HepG2 (cell line): ENCODE data around the gene RFX2. TPM values are rescaled to one million over a fixed set of nuclear protein-coding genes. Genes with fewer than 3 reads are reported as not detected.

Experiments
- CREB3 ChIP-seq: sonication (generic); formaldehyde crosslinking; IDR thresholded peaks from 2 replicates; pipeline ENCODE4 v1.5.0; 2020; ENCODE audit warnings: missing genetic modification reagents
- ELF3 ChIP-seq: IDR thresholded peaks from 2 replicates; pipeline ENCODE4 v1.6.1; 2016; ENCODE audit warnings: missing genetic modification reagents, missing compliant biosample characterization
- FOXJ3 ChIP-seq: sonication (generic); formaldehyde crosslinking; IDR thresholded peaks from 2 replicates; pipeline ENCODE4 v1.4.0; 2020; ENCODE audit warnings: missing genetic modification reagents, mild to moderate bottlenecking, borderline replicate concordance
- JARID2 ChIP-seq: sonication (generic); formaldehyde crosslinking; IDR thresholded peaks from 2 replicates; pipeline ENCODE4 v1.8.1; 2023; ENCODE audit warnings: missing genetic modification reagents, inconsistent platforms; ENCODE audit not compliant: insufficient replicate concordance
- RAD51 ChIP-seq: fragments of 450-650 bp; IDR thresholded peaks from 2 replicates; pipeline ENCODE4 v1.6.1; 2016; ENCODE audit warnings: borderline replicate concordance
- RXRB ChIP-seq: IDR thresholded peaks from 2 replicates; pipeline ENCODE4 v1.6.1; 2016; ENCODE audit warnings: borderline replicate concordance, missing genetic modification reagents, missing compliant biosample characterization
- SOX5 ChIP-seq: IDR thresholded peaks from 2 replicates; pipeline ENCODE4 v1.6.1; 2016; ENCODE audit warnings: borderline replicate concordance
- SRSF1 ChIP-seq: fragments of 200-400 bp; formaldehyde crosslinking; optimal IDR thresholded peaks from 2 replicates; pipeline ENCODE3; 2017; ENCODE audit warnings: mild to moderate bottlenecking, low read depth, low read length, moderate library complexity
- TIGD3 ChIP-seq: sonication (generic); formaldehyde crosslinking; IDR thresholded peaks from 2 replicates; pipeline ENCODE4 v1.5.1; 2020; ENCODE audit warnings: mild to moderate bottlenecking, missing genetic modification reagents, borderline replicate concordance
- ZFP90 ChIP-seq: sonication (generic); formaldehyde crosslinking; IDR thresholded peaks from 2 replicates; pipeline ENCODE4 v1.8.0; 2022; ENCODE audit warnings: missing genetic modification reagents, mild to moderate bottlenecking, inconsistent platforms, borderline replicate concordance
- ZNF10 ChIP-seq: sonication (generic); formaldehyde crosslinking; IDR thresholded peaks from 2 replicates; pipeline ENCODE4 v1.4.0; 2020; ENCODE audit warnings: mild to moderate bottlenecking, low read depth, missing genetic modification reagents, borderline replicate concordance
- ZNF235 ChIP-seq: sonication (generic); formaldehyde crosslinking; IDR thresholded peaks from 2 replicates; pipeline ENCODE4 v1.8.1; 2023; ENCODE audit warnings: mild to moderate bottlenecking, missing genetic modification reagents, borderline replicate concordance
- ZNF746 ChIP-seq: sonication (generic); formaldehyde crosslinking; IDR thresholded peaks from 2 replicates; pipeline ENCODE4 v1.8.0; 2022; ENCODE audit warnings: mild to moderate bottlenecking, missing genetic modification reagents
- ZZZ3 ChIP-seq: sonication (generic); formaldehyde crosslinking; IDR thresholded peaks from 2 replicates; pipeline ENCODE4 v1.4.0; 2020; ENCODE audit warnings: missing genetic modification reagents, mild to moderate bottlenecking, borderline replicate concordance
- polyA plus RNA-seq, 8 experiments: library from polyadenylated mRNA; depleted of rRNA in 3 of 8; stranded (reverse) in 7 of 8; unstranded in 1 of 8; fragments of >200 nt; fragmentation: Illumina TruSeq in 4 of 8; extraction: Trizol in 4 of 8; gene quantifications; 2 replicates each; pipeline versions ENCODE4 v1.2.1 to v1.2.3, GENCODE V29; 2011 to 2016; ENCODE audit warnings: low read depth in 4 of 8, missing spikeins in 1 of 8, mixed read lengths in 1 of 8; ENCODE audit not compliant: insufficient read depth in 1 of 8
- total RNA-seq, 5 experiments: library from RNA; depleted of rRNA; stranded (reverse); fragments of >200 nt; fragmentation: Illumina TruSeq; extraction: Trizol; gene quantifications; 2 replicates each; pipeline ENCODE4 v1.2.3, GENCODE V29; 2016; ENCODE audit warnings: low read depth in 1 of 5
- TF ChIP-seq, protein P1 (sequence below): sonication (generic); formaldehyde crosslinking; IDR thresholded peaks from 2 replicates; pipeline ENCODE4 v1.4.0; 2020; ENCODE audit warnings: missing genetic modification reagents, mild to moderate bottlenecking, borderline replicate concordance
- TF ChIP-seq, protein P2 (sequence below): sonication (generic); formaldehyde crosslinking; IDR thresholded peaks from 2 replicates; pipeline ENCODE4 v1.4.0; 2020; ENCODE audit warnings: mild to moderate bottlenecking, missing genetic modification reagents
- TF ChIP-seq, protein P3 (sequence below): sonication (generic); formaldehyde crosslinking; IDR thresholded peaks from 2 replicates; pipeline ENCODE4 v1.5.0; 2020; ENCODE audit warnings: missing genetic modification reagents

The RFX2 gene
- total and polyA plus RNA-seq, 2 of the 13 experiments (the other 11 are each of a cell fraction or from before 2014, with no cell fraction given), result 2.8 to 3.3 TPM

DNA sequence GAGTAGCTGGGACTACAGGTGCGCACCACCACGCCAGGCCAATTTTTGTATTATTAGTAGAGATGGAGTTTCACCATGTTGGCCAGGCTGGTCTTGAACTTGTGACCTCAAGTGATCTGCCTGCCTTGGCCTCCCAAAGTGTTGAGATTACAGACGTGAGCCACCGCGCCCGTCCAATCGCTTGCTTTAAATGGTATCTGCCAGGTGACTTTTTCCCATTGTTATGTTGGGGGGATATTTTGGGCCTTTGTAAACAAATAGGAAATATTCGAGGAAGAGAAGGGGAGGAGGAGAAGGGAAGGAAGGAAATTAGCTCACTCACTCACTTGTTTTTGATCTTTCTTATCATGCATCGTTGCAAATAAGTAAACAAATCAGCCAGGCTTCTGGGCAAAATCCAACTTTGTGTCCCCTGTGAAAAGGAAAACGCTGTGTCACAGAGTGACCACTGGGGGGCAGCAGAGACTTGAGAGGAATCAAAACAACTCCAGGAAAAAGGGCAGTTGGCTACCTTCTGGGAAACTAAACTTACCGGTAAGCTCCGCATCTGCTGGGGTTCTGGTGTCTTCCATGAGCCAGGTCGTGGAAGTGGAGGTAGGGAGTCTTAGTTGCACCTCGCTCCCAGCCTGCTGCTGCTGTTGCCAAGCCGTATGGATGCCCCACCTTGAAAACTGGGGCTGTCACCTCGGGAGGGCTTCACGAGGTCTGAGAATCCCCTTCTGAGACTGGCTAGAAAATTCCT is 123.1 kb downstream of the RFX2 start (continued):
- TF ChIP-seq, protein P1, sequence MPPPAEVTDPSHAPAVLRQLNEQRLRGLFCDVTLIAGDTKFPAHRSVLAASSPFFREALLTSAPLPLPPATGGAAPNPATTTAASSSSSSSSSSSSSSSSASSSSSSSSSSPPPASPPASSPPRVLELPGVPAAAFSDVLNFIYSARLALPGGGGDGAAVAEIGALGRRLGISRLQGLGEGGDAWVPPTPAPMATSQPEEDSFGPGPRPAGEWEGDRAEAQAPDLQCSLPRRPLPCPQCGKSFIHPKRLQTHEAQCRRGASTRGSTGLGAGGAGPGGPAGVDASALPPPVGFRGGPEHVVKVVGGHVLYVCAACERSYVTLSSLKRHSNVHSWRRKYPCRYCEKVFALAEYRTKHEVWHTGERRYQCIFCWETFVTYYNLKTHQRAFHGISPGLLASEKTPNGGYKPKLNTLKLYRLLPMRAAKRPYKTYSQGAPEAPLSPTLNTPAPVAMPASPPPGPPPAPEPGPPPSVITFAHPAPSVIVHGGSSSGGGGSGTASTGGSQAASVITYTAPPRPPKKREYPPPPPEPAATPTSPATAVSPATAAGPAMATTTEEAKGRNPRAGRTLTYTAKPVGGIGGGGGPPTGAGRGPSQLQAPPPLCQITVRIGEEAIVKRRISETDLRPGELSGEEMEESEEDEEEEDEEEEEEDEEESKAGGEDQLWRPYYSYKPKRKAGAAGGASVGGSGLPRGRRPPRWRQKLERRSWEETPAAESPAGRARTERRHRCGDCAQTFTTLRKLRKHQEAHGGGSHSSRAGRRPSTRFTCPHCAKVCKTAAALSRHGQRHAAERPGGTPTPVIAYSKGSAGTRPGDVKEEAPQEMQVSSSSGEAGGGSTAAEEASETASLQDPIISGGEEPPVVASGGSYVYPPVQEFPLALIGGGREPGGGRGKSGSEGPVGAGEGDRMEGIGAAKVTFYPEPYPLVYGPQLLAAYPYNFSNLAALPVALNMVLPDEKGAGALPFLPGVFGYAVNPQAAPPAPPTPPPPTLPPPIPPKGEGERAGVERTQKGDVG, result no peak
- no peak for TF ChIP-seq ZFP90 (CRISPR knock-in tag)
- TF ChIP-seq, protein P2, sequence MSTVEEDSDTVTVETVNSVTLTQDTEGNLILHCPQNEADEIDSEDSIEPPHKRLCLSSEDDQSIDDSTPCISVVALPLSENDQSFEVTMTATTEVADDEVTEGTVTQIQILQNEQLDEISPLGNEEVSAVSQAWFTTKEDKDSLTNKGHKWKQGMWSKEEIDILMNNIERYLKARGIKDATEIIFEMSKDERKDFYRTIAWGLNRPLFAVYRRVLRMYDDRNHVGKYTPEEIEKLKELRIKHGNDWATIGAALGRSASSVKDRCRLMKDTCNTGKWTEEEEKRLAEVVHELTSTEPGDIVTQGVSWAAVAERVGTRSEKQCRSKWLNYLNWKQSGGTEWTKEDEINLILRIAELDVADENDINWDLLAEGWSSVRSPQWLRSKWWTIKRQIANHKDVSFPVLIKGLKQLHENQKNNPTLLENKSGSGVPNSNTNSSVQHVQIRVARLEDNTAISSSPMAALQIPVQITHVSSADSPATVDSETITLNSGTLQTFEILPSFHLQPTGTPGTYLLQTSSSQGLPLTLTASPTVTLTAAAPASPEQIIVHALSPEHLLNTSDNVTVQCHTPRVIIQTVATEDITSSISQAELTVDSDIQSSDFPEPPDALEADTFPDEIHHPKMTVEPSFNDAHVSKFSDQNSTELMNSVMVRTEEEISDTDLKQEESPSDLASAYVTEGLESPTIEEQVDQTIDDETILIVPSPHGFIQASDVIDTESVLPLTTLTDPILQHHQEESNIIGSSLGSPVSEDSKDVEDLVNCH (CRISPR knock-in tag), result no peak
- TF ChIP-seq ZNF235 (CRISPR knock-in tag), result no peak
- peak; percentile 85; the same call in 1 of the 2 replicates for TF ChIP-seq SOX5 (CRISPR knock-in tag)
- no peak for TF ChIP-seq ZNF10 (CRISPR knock-in tag)
- TF ChIP-seq JARID2, result no peak
- TF ChIP-seq, protein P3, sequence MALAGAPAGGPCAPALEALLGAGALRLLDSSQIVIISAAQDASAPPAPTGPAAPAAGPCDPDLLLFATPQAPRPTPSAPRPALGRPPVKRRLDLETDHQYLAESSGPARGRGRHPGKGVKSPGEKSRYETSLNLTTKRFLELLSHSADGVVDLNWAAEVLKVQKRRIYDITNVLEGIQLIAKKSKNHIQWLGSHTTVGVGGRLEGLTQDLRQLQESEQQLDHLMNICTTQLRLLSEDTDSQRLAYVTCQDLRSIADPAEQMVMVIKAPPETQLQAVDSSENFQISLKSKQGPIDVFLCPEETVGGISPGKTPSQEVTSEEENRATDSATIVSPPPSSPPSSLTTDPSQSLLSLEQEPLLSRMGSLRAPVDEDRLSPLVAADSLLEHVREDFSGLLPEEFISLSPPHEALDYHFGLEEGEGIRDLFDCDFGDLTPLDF, result no peak
- TF ChIP-seq TIGD3 (CRISPR knock-in tag), result no peak
- TF ChIP-seq ZZZ3 (CRISPR knock-in tag), result no peak
- TF ChIP-seq CREB3 (CRISPR knock-in tag), result no peak
- no peak for TF ChIP-seq RXRB (CRISPR knock-in tag)
- TF ChIP-seq ZNF746 (CRISPR knock-in tag), result no peak; the same call in 1 of the 2 replicates
- TF ChIP-seq ELF3 (CRISPR knock-in tag), result peak; percentile 70
- no peak for TF ChIP-seq SRSF1
- no peak for TF ChIP-seq RAD51
- TF ChIP-seq FOXJ3 (CRISPR knock-in tag), result peak; percentile 58; the same call in 1 of the 2 replicates
